Measurements from ENCODE around the gene LENG1.
"Not testable (repeated sequence)": the region's sequence is repeated elsewhere in the genome, so short reads cannot be mapped to it uniquely, and the experiment has no call there.

The LENG1 gene

GRCh38 chr19:54186351-54186750 lies 26.8 kb upstream of the LENG1 start:
- H3K9me2 ChIP-seq (replicated peaks; ENCODE audit: low read depth, low read length) = no peaks in the 10 kb centered on the region
- H3K36me3 ChIP-seq (ENCODE audit: insufficient read depth, low read length) = peaks cover 3% of the 10 kb centered on the region; the same call in 1 of the 2 replicates
- peaks cover 13% of the 10 kb centered on the region for H4K20me1 ChIP-seq (ENCODE audit: insufficient read depth, low read length, poor library complexity, severe bottlenecking)
- no peak overlapping the region for H2AFZ ChIP-seq (ENCODE audit: low read length)
- H3K9me3 ChIP-seq (ENCODE audit: insufficient read depth, low read depth, low read length) = no peaks in the 10 kb centered on the region
- peak overlapping the region; percentile 84 for H3K4me2 ChIP-seq (ENCODE audit: low read depth, low read length, poor library complexity, severe bottlenecking)
- no peaks in the 10 kb centered on the region for H3F3A ChIP-seq (ENCODE audit: low read depth)
- no peak for TF ChIP-seq CTCF (conservative IDR thresholded peaks at IDR 0.05; ENCODE audit: low read length)
- TF ChIP-seq EZH2phosphoT487 (IDR thresholded peaks at IDR 0.05; ENCODE audit: borderline replicate concordance) = no peak
- H3K9ac ChIP-seq (ENCODE audit: low read depth, low read length, poor library complexity, severe bottlenecking) = peak overlapping the region; percentile 95
- peaks cover 14% of the 10 kb centered on the region for H3K4me1 ChIP-seq (ENCODE audit: insufficient read depth, low read length, poor library complexity, severe bottlenecking)
- H3K27me3 ChIP-seq (ENCODE audit: insufficient read depth, low read length, poor library complexity, severe bottlenecking) = no peaks in the 10 kb centered on the region
- peak overlapping the region; percentile 82 for H3K4me3 ChIP-seq (ENCODE audit: low read length, poor library complexity, severe bottlenecking)
- H3K79me2 ChIP-seq (ENCODE audit: insufficient read depth, low read length) = peaks cover 29% of the 10 kb centered on the region

GRCh38 chr19:54183431-54183830 lies 23.9 kb upstream of the LENG1 start:
- no peak for TF ChIP-seq CTCF (conservative IDR thresholded peaks at IDR 0.05; ENCODE audit: low read length)
- TF ChIP-seq EZH2phosphoT487 (IDR thresholded peaks at IDR 0.05; ENCODE audit: borderline replicate concordance) = no peak
- H3K9me2 ChIP-seq (replicated peaks; ENCODE audit: low read depth, low read length) = no peaks in the 10 kb centered on the region
- H3K4me3 ChIP-seq (ENCODE audit: low read length, poor library complexity, severe bottlenecking) = no peak overlapping the region
- H3F3A ChIP-seq (ENCODE audit: low read depth) = no peaks in the 10 kb centered on the region
- H3K79me2 ChIP-seq (ENCODE audit: insufficient read depth, low read length) = peaks cover 23% of the 10 kb centered on the region
- H3K9me3 ChIP-seq (ENCODE audit: insufficient read depth, low read depth, low read length) = no peaks in the 10 kb centered on the region
- peaks cover 10% of the 10 kb centered on the region for H4K20me1 ChIP-seq (ENCODE audit: insufficient read depth, low read length, poor library complexity, severe bottlenecking)
- H2AFZ ChIP-seq (ENCODE audit: low read length) = no peak overlapping the region
- H3K36me3 ChIP-seq (ENCODE audit: insufficient read depth, low read length) = peaks cover 3% of the 10 kb centered on the region; the same call in 1 of the 2 replicates
- H3K4me2 ChIP-seq (ENCODE audit: low read depth, low read length, poor library complexity, severe bottlenecking) = no peak overlapping the region
- H3K4me1 ChIP-seq (ENCODE audit: insufficient read depth, low read length, poor library complexity, severe bottlenecking) = peaks cover 13% of the 10 kb centered on the region
- no peaks in the 10 kb centered on the region for H3K27me3 ChIP-seq (ENCODE audit: insufficient read depth, low read length, poor library complexity, severe bottlenecking)
- no peak overlapping the region for H3K9ac ChIP-seq (ENCODE audit: low read depth, low read length, poor library complexity, severe bottlenecking)

GRCh38 chr19:54181894-54182293 lies 22.4 kb upstream of the LENG1 start:
- not testable (repeated sequence) for H4K20me1 ChIP-seq (ENCODE audit: insufficient read depth, low read length, poor library complexity, severe bottlenecking); H3K4me2 ChIP-seq (ENCODE audit: low read depth, low read length, poor library complexity, severe bottlenecking); H3K9ac ChIP-seq (ENCODE audit: low read depth, low read length, poor library complexity, severe bottlenecking); H3K9me3 ChIP-seq (ENCODE audit: insufficient read depth, low read depth, low read length); H2AFZ ChIP-seq (ENCODE audit: low read length); H3F3A ChIP-seq (ENCODE audit: low read depth); H3K4me3 ChIP-seq (ENCODE audit: low read length, poor library complexity, severe bottlenecking); H3K79me2 ChIP-seq (ENCODE audit: insufficient read depth, low read length); H3K9me2 ChIP-seq (replicated peaks; ENCODE audit: low read depth, low read length); H3K4me1 ChIP-seq (ENCODE audit: insufficient read depth, low read length, poor library complexity, severe bottlenecking); H3K27me3 ChIP-seq (ENCODE audit: insufficient read depth, low read length, poor library complexity, severe bottlenecking); H3K36me3 ChIP-seq (ENCODE audit: insufficient read depth, low read length)

- Histone ChIP-seq H3K4me3 (ENCODE audit: low read length, poor library complexity, severe bottlenecking) (no peak overlapping the region), H3F3A (ENCODE audit: low read depth) (no peaks in the 10 kb centered on the region), H3K79me2 (ENCODE audit: insufficient read depth, low read length) (no peaks in the 10 kb centered on the region), H3K36me3 (ENCODE audit: insufficient read depth, low read length) (peaks cover 3% of the 10 kb centered on the region; the same call in 1 of the 2 replicates), H2AFZ (ENCODE audit: low read length) (no peak overlapping the region), H3K4me2 (ENCODE audit: low read depth, low read length, poor library complexity, severe bottlenecking) (no peak overlapping the region), H3K9me3 (ENCODE audit: insufficient read depth, low read depth, low read length) (no peaks in the 10 kb centered on the region), H3K4me1 (ENCODE audit: insufficient read depth, low read length, poor library complexity, severe bottlenecking) (no peaks in the 10 kb centered on the region), H3K27me3 (ENCODE audit: insufficient read depth, low read length, poor library complexity, severe bottlenecking) (no peaks in the 10 kb centered on the region), H4K20me1 (ENCODE audit: insufficient read depth, low read length, poor library complexity, severe bottlenecking) (peaks cover 4% of the 10 kb centered on the region), H3K9ac (ENCODE audit: low read depth, low read length, poor library complexity, severe bottlenecking) (no peak overlapping the region), H3K9me2 (replicated peaks; ENCODE audit: low read depth, low read length) (no peaks in the 10 kb centered on the region)
- TF ChIP-seq CTCF (conservative IDR thresholded peaks at IDR 0.05; ENCODE audit: low read length) (no peak), EZH2phosphoT487 (IDR thresholded peaks at IDR 0.05; ENCODE audit: borderline replicate concordance) (no peak)
These were observed 21.2 kb upstream of the LENG1 start for GRCh38 chr19:54180691-54181091.
